GM10266 (cell line): ENCODE results near the gene TMED7.

ENCODE experiments used
- DNase-seq: peaks from one replicate; pipeline ENCODE4 v3.0.0; 2012; ENCODE audit errors: extremely low spot score
- TF ChIP-seq, protein P1 (sequence below): IDR thresholded peaks from 2 replicates; pipeline ENCODE4 v1.5.1; 2012; ENCODE audit warnings: mild to moderate bottlenecking, low read depth; ENCODE audit not compliant: control insufficient read depth, insufficient read depth; ENCODE audit errors: missing control alignments

Gene TMED7

DNA sequence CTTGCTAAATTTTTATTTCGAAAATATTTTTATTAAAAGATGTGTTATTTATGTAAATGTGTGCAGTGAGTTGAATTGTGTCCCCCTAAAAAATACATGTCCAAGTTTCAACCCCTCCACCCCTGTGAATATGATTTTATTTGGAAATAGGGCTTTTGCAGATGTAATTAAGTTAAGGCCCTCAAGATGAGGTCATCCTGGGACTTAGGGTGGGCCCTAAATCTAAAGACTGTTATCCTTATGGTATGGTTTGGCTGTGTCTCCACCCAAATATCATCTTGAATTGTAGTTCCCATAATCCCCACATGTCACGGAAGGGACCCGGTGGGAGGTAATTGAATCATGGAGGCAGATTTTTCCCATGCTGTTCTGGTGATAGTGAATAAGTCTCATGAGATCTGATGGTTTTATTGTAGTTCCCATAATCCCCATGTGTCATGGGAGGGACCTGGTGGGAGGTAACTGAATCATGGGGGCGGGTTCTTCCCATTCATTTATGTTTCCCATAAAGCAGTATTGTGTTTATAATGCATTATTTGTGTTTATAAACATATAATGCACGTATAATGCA, 1.5 kb upstream of the TMED7 start:
- TF ChIP-seq, protein P1, sequence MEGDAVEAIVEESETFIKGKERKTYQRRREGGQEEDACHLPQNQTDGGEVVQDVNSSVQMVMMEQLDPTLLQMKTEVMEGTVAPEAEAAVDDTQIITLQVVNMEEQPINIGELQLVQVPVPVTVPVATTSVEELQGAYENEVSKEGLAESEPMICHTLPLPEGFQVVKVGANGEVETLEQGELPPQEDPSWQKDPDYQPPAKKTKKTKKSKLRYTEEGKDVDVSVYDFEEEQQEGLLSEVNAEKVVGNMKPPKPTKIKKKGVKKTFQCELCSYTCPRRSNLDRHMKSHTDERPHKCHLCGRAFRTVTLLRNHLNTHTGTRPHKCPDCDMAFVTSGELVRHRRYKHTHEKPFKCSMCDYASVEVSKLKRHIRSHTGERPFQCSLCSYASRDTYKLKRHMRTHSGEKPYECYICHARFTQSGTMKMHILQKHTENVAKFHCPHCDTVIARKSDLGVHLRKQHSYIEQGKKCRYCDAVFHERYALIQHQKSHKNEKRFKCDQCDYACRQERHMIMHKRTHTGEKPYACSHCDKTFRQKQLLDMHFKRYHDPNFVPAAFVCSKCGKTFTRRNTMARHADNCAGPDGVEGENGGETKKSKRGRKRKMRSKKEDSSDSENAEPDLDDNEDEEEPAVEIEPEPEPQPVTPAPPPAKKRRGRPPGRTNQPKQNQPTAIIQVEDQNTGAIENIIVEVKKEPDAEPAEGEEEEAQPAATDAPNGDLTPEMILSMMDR, result no peak
- no peak for DNase-seq

DNA sequence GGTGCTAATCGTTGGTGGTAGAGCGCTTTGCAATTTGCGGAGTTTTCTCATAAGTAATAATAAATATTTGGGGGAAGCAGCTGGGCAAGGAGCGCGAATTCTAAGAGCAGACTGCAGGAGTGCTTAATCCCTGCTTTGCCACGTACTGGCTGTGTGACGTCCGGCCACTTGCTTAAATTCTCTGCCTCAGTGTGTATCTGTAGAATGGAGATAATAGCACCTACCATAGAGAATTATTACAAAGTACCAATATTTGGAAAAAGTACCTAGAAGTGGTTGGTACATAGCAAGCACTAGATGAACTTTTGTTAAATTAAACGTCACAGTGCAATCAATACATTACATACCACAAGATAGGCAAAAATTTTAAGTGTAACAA, 598 bp upstream of the TMED7 start:
- no peak for DNase-seq
- TF ChIP-seq, protein P1, result no peak

DNA sequence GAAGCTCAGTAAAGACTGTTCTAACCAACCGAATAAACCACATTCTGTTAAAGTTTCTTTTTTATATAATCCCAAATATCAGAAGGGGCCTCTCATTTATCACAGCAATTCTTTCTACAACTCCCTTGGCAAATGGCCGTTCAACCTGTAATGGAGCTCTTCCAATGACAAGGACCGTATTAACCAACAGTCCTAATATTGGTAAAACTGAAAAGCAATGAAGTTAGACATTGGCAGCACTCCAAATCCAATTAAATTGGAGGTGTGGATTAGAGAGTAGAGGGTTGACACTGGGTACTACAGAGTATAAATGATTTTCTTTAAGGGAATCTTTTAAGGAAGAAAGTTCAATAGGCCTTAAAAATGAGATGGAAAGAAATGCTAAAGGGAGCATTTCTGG, 842 bp downstream of the TMED7 start:
- TF ChIP-seq, protein P1, result no peak

DNA sequence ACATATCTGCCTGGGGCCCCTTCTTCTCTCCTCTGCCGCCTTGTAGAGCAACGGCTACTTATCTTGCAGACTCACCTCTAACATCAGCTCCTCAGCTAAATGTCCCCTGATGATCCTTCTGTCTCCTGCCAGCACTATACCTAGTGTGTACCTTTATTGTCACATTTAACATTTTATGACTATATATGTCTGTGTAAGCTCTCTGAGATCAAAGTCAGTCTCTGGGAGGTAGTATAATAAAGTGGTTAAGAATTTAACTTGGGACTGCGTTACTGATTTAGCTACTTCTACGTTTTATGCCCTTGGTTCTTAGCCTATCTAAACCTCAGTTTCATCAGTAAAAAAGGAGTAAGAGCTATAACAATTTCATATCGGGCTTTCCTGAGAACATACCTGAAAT, 2.2 kb downstream of the TMED7 start:
- TF ChIP-seq, protein P1, result no peak
- no peak for DNase-seq

More for the DNA sequence above, 842 bp downstream of the TMED7 start:
- DNase-seq, result no peak

DNA sequence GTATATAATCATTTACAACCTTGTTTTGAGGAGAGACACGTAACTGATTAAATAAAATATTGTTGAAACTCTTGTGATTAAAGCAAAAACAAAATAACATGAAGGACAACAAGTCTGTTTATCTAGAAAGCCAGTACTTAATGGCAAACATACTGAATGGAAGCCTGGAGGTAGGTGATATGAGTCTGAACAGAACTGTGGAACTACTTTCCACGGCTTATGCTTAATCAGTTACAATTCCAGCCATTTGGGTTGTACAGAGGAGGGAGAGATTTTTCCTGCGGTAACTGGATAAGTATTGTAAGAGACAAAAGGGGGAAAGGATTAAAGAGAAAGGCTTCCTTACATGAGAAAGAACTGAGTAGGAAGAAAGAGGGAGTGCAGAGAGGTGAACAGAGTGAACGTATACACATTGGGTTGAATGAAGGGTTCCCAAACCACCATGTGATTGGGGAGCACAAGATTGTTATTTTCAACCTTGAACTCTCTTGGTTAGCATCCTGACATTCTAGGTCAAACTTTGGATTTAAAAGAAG, 4.4 kb downstream of the TMED7 start:
- TF ChIP-seq, protein P1, result no peak
- DNase-seq, result no peak

DNA sequence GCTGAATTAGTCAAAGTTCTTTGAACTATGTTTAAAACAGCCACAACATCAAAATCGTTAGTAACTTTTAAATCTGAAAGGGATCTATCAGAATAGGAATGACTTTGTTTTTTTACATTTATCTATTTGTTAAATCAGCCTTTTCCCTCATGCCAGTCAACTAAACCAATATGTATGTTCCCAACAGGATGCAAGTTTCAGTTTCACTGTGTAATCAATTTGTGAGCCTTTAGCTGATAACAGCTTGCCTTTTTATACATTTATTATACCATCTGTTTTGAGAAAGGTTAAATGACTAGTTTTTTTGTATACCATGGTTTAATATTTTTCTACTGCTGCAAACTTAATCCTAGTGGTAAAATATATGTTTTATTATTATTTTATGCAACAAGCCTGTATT, 8.9 kb downstream of the TMED7 start:
- TF ChIP-seq, protein P1, result no peak
- no peak for DNase-seq

DNA sequence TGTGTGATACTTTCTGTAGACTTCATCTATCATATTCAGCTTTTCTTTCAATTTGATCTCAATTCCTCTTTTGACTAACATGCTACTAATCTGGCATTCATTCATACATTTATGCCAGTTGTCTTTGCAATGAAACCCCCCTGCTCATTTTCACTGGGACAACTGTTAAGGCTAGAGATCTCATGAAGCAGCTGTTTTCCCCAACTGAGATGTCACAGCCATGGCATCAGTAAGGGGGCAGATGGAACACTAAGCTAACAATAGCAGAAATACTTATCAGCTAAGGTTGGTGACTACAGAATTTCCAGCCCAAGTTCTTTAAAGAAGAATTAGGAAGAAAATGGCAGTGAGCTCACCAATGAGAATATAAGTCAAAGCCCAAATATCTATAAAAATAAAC, 9.4 kb downstream of the TMED7 start:
- TF ChIP-seq, protein P1, result no peak
- DNase-seq, result no peak
